HCT116 (cell line): Measurements from ENCODE around the gene GPN1. TPM values are rescaled to one million over a fixed set of nuclear protein-coding genes. Genes with fewer than 3 reads are reported as not detected.

Experiments
- ATAC-seq: fragments of 200-7000 bp; cut with Tn5 transposase; 2 replicates; pipeline ENCODE4 v1.9.1; 2020; ENCODE audit warnings: mild to moderate bottlenecking, moderate library complexity
- BruUV-seq: library from RNA; stranded (reverse); fragments of 400-500 nt; replicated peaks from 2 replicates; lab custom pipeline; 2021; lab: Mats Ljungman, UMichigan
- CTCF ChIA-PET: fragments of 300-600 bp; sonication (Branson Sonifier 250); formaldehyde crosslinking; loops from one replicate; lab custom pipeline; 2021; ENCODE audit warnings: antibody characterized with exemption; lab: Charles Lee
- POLR2A ChIA-PET: fragments of 300-600, 350-600 bp; sonication (Branson Sonifier 250); formaldehyde crosslinking; loops from one replicate; lab custom pipeline; 2021; ENCODE audit warnings: antibody characterized with exemption; lab: Charles Lee
- RAD21 ChIA-PET, 2 experiments: fragments of 300-600 bp; sonication (Branson Sonifier 250); formaldehyde crosslinking; loops; one replicate each; lab custom pipeline; 2023; ENCODE audit warnings: low total read pairs in 2 of 2; ENCODE audit not compliant: uncharacterized antibody in 2 of 2, unreplicated experiment in 2 of 2, low non-redundant PET in 1 of 2; lab: Charles Lee
- DNase-seq: peaks from one replicate; pipeline ENCODE4 v3.0.0-alpha.2; 2010; ENCODE audit warnings: low read depth, low spot score
- H2AFZ ChIP-seq: fragments of 200-600 bp; shearing (Covaris generic), sonication (generic); 2 replicates; pipeline ENCODE4 v1.6.1; 2017; ENCODE audit warnings: low read depth, mixed run types, mixed read lengths, antibody characterized with exemption, low read length; ENCODE audit not compliant: poor library complexity, severe bottlenecking
- H3K27ac ChIP-seq: 2 replicates; pipeline ENCODE4 v1.5.1; 2012; ENCODE audit warnings: low read depth, low read length
- H3K27me3 ChIP-seq: fragments of 200-600 bp; sonication (generic); 2 replicates; pipeline ENCODE4 v1.6.1; 2016; ENCODE audit warnings: mixed run types, low read length, mixed read lengths; ENCODE audit not compliant: insufficient read depth
- H3K36me3 ChIP-seq, 2 experiments: fragments of 200-500 bp in 1 of 2; fragments of 200-600 bp in 1 of 2; sonication (Bioruptor generic) in 1 of 2; sonication (generic) in 1 of 2; 2 replicates each; pipeline versions ENCODE4 v1.5.1 to v1.6.1; 2014 to 2016; ENCODE audit warnings: low read length in 2 of 2, inconsistent platforms in 1 of 2, mixed read lengths in 1 of 2, mixed run types in 1 of 2; ENCODE audit not compliant: insufficient read depth in 2 of 2, control insufficient read depth in 1 of 2
- H3K4me1 ChIP-seq, 2 experiments: fragments of 200-600 bp in 1 of 2; sonication (generic) in 1 of 2; 2 replicates each; pipeline versions ENCODE4 v1.5.1 to v1.6.1; 2012 to 2017; ENCODE audit warnings: low read length in 2 of 2, inconsistent platforms in 1 of 2, mild to moderate bottlenecking in 1 of 2, mixed read lengths in 1 of 2, mixed run types in 1 of 2, moderate library complexity in 1 of 2; ENCODE audit not compliant: insufficient read depth in 2 of 2, control insufficient read depth in 1 of 2
- H3K4me2 ChIP-seq: fragments of 200-600 bp; sonication (generic); 2 replicates; pipeline ENCODE4 v1.6.1; 2017; ENCODE audit warnings: mixed run types, low read length, mixed read lengths
- H3K4me3 ChIP-seq, 2 experiments: fragments of 200-600 bp in 1 of 2; sonication (generic) in 1 of 2; replicated peaks in 1 of 2; 2 replicates each; pipeline ENCODE4 v1.5.1; 2011 to 2016; ENCODE audit warnings: low read length in 2 of 2, control low read depth in 1 of 2, low read depth in 1 of 2, mild to moderate bottlenecking in 1 of 2, mixed read lengths in 1 of 2, mixed run types in 1 of 2
- H3K79me2 ChIP-seq: fragments of 200-600 bp; sonication (generic); 2 replicates; pipeline ENCODE4 v1.6.1; 2017; ENCODE audit warnings: mild to moderate bottlenecking, mixed run types, low read length, moderate library complexity, mixed read lengths; ENCODE audit not compliant: insufficient read depth
- H3K9ac ChIP-seq: fragments of 200-600 bp; sonication (generic); 2 replicates; pipeline ENCODE4 v1.6.1; 2016; ENCODE audit warnings: low read length, mixed read lengths
- H3K9me2 ChIP-seq: fragments of 200-600 bp; sonication (generic), shearing (Covaris generic); 2 replicates; pipeline ENCODE4 v1.6.1; 2017; ENCODE audit warnings: mixed run types, mild to moderate bottlenecking, moderate library complexity; ENCODE audit not compliant: insufficient read depth
- H3K9me3 ChIP-seq, 2 experiments: fragments of 200-500 bp in 1 of 2; fragments of 200-600 bp in 1 of 2; sonication (Bioruptor generic) in 1 of 2; sonication (generic) in 1 of 2; 2 replicates each; pipeline ENCODE4 v1.6.1; 2014 to 2017; ENCODE audit warnings: low read length in 2 of 2, mixed read lengths in 2 of 2, inconsistent platforms in 1 of 2, low read depth in 1 of 2, mild to moderate bottlenecking in 1 of 2, mixed run types in 1 of 2, moderate library complexity in 1 of 2; ENCODE audit not compliant: control insufficient read depth in 1 of 2, insufficient read depth in 1 of 2
- H4K20me1 ChIP-seq: fragments of 200-600 bp; sonication (generic), shearing (Covaris generic); 2 replicates; pipeline ENCODE4 v1.6.1; 2017; ENCODE audit warnings: mixed run types, mild to moderate bottlenecking, moderate library complexity; ENCODE audit not compliant: insufficient read depth
- CBX3 ChIP-seq: IDR thresholded peaks from 2 replicates; pipeline ENCODE4 v1.6.1; 2012; ENCODE audit warnings: low read depth
- CEBPB ChIP-seq: IDR thresholded peaks from 2 replicates; pipeline ENCODE4 v1.6.1; 2012; ENCODE audit warnings: low read depth
- EGR1 ChIP-seq: IDR thresholded peaks from 2 replicates; pipeline ENCODE4 v1.6.1; 2012; ENCODE audit warnings: low read depth
- JUND ChIP-seq: IDR thresholded peaks from 2 replicates; pipeline ENCODE4 v1.6.1; 2012
- POLR2A ChIP-seq: IDR thresholded peaks from 2 replicates; pipeline ENCODE4 v1.7.0; 2011; ENCODE audit warnings: borderline replicate concordance; ENCODE audit not compliant: insufficient read depth, insufficient read length; ENCODE audit errors: extremely low read depth
- POLR2AphosphoS5 ChIP-seq: IDR thresholded peaks from 2 replicates; pipeline ENCODE4 v1.6.1; 2011; ENCODE audit warnings: mild to moderate bottlenecking, low read depth, low read length, moderate library complexity
- RAD21 ChIP-seq: IDR thresholded peaks from 2 replicates; pipeline ENCODE4 v1.6.1; 2012; ENCODE audit warnings: low read depth, mild to moderate bottlenecking
- SIN3A ChIP-seq: IDR thresholded peaks from 2 replicates; pipeline ENCODE4 v1.6.1; 2012; ENCODE audit warnings: low read depth
- SRF ChIP-seq: IDR thresholded peaks from 2 replicates; pipeline ENCODE4 v1.6.1; 2012; ENCODE audit warnings: low read depth
- YY1 ChIP-seq: IDR thresholded peaks from 2 replicates; pipeline ENCODE4 v1.6.1; 2011; ENCODE audit warnings: low read length, low read depth, moderate library complexity, mild to moderate bottlenecking; ENCODE audit not compliant: insufficient replicate concordance; ENCODE audit errors: extremely low read depth
- ZFX ChIP-seq: fragments of 450-650 bp; IDR thresholded peaks from 2 replicates; pipeline ENCODE4 v1.6.1; 2017
- ZNF274 ChIP-seq: fragments of 200-500 bp; sonication (Bioruptor generic); IDR thresholded peaks from 2 replicates; pipeline ENCODE4 v1.6.1; 2014; ENCODE audit warnings: mild to moderate bottlenecking, low read depth, low read length, inconsistent platforms
- intact Hi-C: fragments of 100-400 bp; cut with micrococcal nuclease; formaldehyde crosslinking; loops from 2 replicates; pipeline ENCODE4 v1.10.0; 2022
- total RNA-seq: library from RNA; stranded (reverse); gene quantifications from one replicate; pipeline ENCODE4 v1.2.1, GENCODE V29; 2021; ENCODE audit not compliant: unreplicated experiment
- TF ChIP-seq, protein P1 (sequence below): IDR thresholded peaks from 2 replicates; pipeline ENCODE4 v1.6.1; 2012
- TF ChIP-seq, protein P2 (sequence below): IDR thresholded peaks from 2 replicates; pipeline ENCODE4 v1.6.1; 2011; ENCODE audit warnings: mild to moderate bottlenecking, low read length, moderate library complexity; ENCODE audit not compliant: insufficient replicate concordance; ENCODE audit errors: extremely low read depth

GPN1 gene
- total RNA-seq, 1 experiment from 2014 or later: 34.3 TPM

DNA sequence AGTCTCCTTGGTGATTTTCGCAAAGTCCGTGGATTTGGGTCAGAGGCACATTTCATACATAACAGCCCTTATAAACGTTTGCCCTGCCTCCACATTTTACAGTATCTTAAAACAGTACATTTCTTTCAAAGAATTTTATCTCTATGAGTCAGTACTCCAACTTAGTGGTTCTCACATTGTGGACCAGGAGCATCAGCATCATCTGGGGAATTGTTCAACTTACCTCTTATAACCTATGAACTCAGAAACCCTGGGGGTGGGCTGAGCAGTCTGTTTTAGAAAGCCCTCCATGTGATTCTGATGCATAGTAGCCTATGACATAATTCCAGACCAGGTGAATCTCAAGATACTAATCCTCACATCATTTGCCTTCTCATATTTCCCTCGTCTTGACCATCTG lies 22.2 kb downstream of the GPN1 start:
- TF ChIP-seq, protein P1, sequence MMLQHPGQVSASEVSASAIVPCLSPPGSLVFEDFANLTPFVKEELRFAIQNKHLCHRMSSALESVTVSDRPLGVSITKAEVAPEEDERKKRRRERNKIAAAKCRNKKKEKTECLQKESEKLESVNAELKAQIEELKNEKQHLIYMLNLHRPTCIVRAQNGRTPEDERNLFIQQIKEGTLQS: no peak
- TF ChIP-seq POLR2AphosphoS5 (no peak), ZFX (no peak), POLR2A (no peak), CBX3 (no peak), SIN3A (no peak), ZNF274 (no peak), YY1 (no peak), CEBPB (no peak), SRF (no peak), JUND (no peak), RAD21 (no peak), EGR1 (no peak)
- TF ChIP-seq, protein P2, sequence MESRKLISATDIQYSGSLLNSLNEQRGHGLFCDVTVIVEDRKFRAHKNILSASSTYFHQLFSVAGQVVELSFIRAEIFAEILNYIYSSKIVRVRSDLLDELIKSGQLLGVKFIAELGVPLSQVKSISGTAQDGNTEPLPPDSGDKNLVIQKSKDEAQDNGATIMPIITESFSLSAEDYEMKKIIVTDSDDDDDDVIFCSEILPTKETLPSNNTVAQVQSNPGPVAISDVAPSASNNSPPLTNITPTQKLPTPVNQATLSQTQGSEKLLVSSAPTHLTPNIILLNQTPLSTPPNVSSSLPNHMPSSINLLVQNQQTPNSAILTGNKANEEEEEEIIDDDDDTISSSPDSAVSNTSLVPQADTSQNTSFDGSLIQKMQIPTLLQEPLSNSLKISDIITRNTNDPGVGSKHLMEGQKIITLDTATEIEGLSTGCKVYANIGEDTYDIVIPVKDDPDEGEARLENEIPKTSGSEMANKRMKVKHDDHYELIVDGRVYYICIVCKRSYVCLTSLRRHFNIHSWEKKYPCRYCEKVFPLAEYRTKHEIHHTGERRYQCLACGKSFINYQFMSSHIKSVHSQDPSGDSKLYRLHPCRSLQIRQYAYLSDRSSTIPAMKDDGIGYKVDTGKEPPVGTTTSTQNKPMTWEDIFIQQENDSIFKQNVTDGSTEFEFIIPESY: no peak
- no TSS peak for BruUV-seq

More for the DNA sequence above, 22.2 kb downstream of the GPN1 start:
- no peak overlapping the region for H3K27ac ChIP-seq
- no peaks in the 10 kb centered on the region for H4K20me1 ChIP-seq
- no peaks in the 10 kb centered on the region for H3K9me2 ChIP-seq
- H3K27me3 ChIP-seq: no peaks in the 10 kb centered on the region
- ChIA-PET CTCF (no interaction called here), RAD21 (no interaction called here), POLR2A (no interaction called here)
- intact Hi-C loops: no loop called here
- H3K4me1 ChIP-seq: peaks cover 0 to 8% of the 10 kb centered on the region in 2 experiments; a peak in 1 of 4 replicates
- H3K36me3 ChIP-seq: peaks cover 28 to 32% of the 10 kb centered on the region in 2 experiments; a peak in 3 of 4 replicates
- no peak overlapping the region for H2AFZ ChIP-seq
- H3K4me2 ChIP-seq: no peak overlapping the region
- H3K9me3 ChIP-seq: no peaks in the 10 kb centered on the region
- no peak for ATAC-seq
- H3K79me2 ChIP-seq: no peaks in the 10 kb centered on the region
- no peak overlapping the region for H3K4me3 ChIP-seq
- no peak overlapping the region for H3K9ac ChIP-seq
- no peak for DNase-seq
